Effector CD8-positive, alpha-beta T cell (primary cell): ENCODE measurements around the gene MAP9.
A peak's percentile ranks its signal among the peaks of the same experiment; 100 is the strongest.
"Not testable (repeated sequence)": the region's sequence is repeated elsewhere in the genome, so short reads cannot be mapped to it uniquely, and the experiment has no call there.

ENCODE experiments used
- DNase-seq: peaks from one replicate; lab custom pipeline; 2025; lab: John Stamatoyannopoulos, UW
- total RNA-seq, 4 experiments: gene quantifications; one replicate each; lab custom pipeline; 2026; lab: John Stamatoyannopoulos, UW

MAP9 gene
- total RNA-seq = 15.9 to 25.8 (median 16.8) reads per million in 4 experiments

- peak; percentile 75 for DNase-seq
These were observed at the start of gene MAP9 for GRCh38 chr4:155376387-155377268. Gene MAP9 (minus strand): TSS chr4:155376965. CDS start chr4:155375850, 1,115 bp downstream.

- DNase-seq = not testable (repeated sequence)
These were observed 48.0 kb upstream of the MAP9 start for GRCh38 chr4:155424778-155425177.

- DNase-seq = no peak
These were observed 46.9 kb upstream of the MAP9 start for GRCh38 chr4:155423671-155424070.

- DNase-seq = no peak
These were observed 42.5 kb upstream of the MAP9 start for GRCh38 chr4:155419266-155419665.

GRCh38 chr4:155415662-155416061 lies 38.9 kb upstream of the MAP9 start:
- no peak for DNase-seq

GRCh38 chr4:155413451-155413850 lies 36.7 kb upstream of the MAP9 start:
- no peak for DNase-seq

GRCh38 chr4:155411546-155411945 lies 34.8 kb upstream of the MAP9 start:
- no peak for DNase-seq

GRCh38 chr4:155408796-155409195 lies 32.0 kb upstream of the MAP9 start:
- DNase-seq = no peak

GRCh38 chr4:155407480-155407879 lies 30.7 kb upstream of the MAP9 start:
- no peak for DNase-seq

- no peak for DNase-seq
These were observed 28.3 kb upstream of the MAP9 start for GRCh38 chr4:155405059-155405458.

GRCh38 chr4:155403886-155404285 lies 27.1 kb upstream of the MAP9 start:
- no peak for DNase-seq

GRCh38 chr4:155402941-155403340 lies 26.2 kb upstream of the MAP9 start:
- DNase-seq = no peak

- no peak for DNase-seq
These were observed 24.1 kb upstream of the MAP9 start for GRCh38 chr4:155400893-155401292.

- DNase-seq = no peak
These were observed 23.4 kb upstream of the MAP9 start for GRCh38 chr4:155399974-155400697.

GRCh38 chr4:155392481-155393184 lies 15.9 kb upstream of the MAP9 start:
- no peak for DNase-seq

GRCh38 chr4:155391932-155392331 lies 15.2 kb upstream of the MAP9 start:
- no peak for DNase-seq

- DNase-seq = no peak
These were observed 11.4 kb upstream of the MAP9 start for GRCh38 chr4:155388162-155388561.

- no peak for DNase-seq
These were observed 6.8 kb upstream of the MAP9 start for GRCh38 chr4:155383541-155383940.

GRCh38 chr4:155377276-155377675 lies 511 bp upstream of the MAP9 start:
- DNase-seq = no peak

- DNase-seq = no peak
These were observed 5.2 kb downstream of the MAP9 start for GRCh38 chr4:155371432-155372043.

- DNase-seq = no peak
These were observed 9.2 kb downstream of the MAP9 start for GRCh38 chr4:155367608-155368007.
